WI38 (cell line): ENCODE measurements around the gene SGCD.

Experiments
- H3K4me3 ChIP-seq: 2 replicates; pipeline ENCODE4 v1.5.1; 2011; ENCODE audit warnings: low read depth, mild to moderate bottlenecking, control low read depth, low read length
- CTCF ChIP-seq: IDR thresholded peaks from 2 replicates; pipeline ENCODE4 v1.5.1; 2012; ENCODE audit warnings: low read depth, mild to moderate bottlenecking, control low read depth, low read length

SGCD gene

GRCh38 chr5:156778139-156778706 is 451.3 kb downstream of the SGCD start:
- no peak for TF ChIP-seq CTCF
- no peak overlapping the region for H3K4me3 ChIP-seq

- H3K4me3 ChIP-seq, result no peak overlapping the region
- no peak for TF ChIP-seq CTCF
Observed at GRCh38 chr5:156778752-156779151, 451.8 kb downstream of the SGCD start.

GRCh38 chr5:156779436-156779835 is 452.5 kb downstream of the SGCD start:
- no peak for TF ChIP-seq CTCF
- H3K4me3 ChIP-seq, result no peak overlapping the region

GRCh38 chr5:156783092-156783491 is 456.1 kb downstream of the SGCD start:
- H3K4me3 ChIP-seq, result no peak overlapping the region
- TF ChIP-seq CTCF, result no peak

- H3K4me3 ChIP-seq, result no peak overlapping the region
- no peak for TF ChIP-seq CTCF
Observed at GRCh38 chr5:156794687-156795086, 467.7 kb downstream of the SGCD start.

- no peak overlapping the region for H3K4me3 ChIP-seq
- no peak for TF ChIP-seq CTCF
Observed at GRCh38 chr5:156798201-156798600, 471.2 kb downstream of the SGCD start.

- H3K4me3 ChIP-seq, result no peak overlapping the region
Observed at GRCh38 chr5:156799171-156799570, 472.2 kb downstream of the SGCD start.

More at GRCh38 chr5:156799171-156799570, 472.2 kb downstream of the SGCD start:
- no peak for TF ChIP-seq CTCF
